ENCODE results near the gene CLCN6. TPM values are rescaled to one million over a fixed set of nuclear protein-coding genes. Genes with fewer than 3 reads are reported as not detected.

CLCN6 gene
- total and polyA plus RNA-seq, 2 of the 8 experiments (the other 6 are each of a cell fraction or from before 2014, with no cell fraction given): 15.7 to 26.0 TPM

GRCh38 chr1:11790880-11791715 is 14.9 kb upstream of the CLCN6 start (continued):
- TF ChIP-seq, protein P1, sequence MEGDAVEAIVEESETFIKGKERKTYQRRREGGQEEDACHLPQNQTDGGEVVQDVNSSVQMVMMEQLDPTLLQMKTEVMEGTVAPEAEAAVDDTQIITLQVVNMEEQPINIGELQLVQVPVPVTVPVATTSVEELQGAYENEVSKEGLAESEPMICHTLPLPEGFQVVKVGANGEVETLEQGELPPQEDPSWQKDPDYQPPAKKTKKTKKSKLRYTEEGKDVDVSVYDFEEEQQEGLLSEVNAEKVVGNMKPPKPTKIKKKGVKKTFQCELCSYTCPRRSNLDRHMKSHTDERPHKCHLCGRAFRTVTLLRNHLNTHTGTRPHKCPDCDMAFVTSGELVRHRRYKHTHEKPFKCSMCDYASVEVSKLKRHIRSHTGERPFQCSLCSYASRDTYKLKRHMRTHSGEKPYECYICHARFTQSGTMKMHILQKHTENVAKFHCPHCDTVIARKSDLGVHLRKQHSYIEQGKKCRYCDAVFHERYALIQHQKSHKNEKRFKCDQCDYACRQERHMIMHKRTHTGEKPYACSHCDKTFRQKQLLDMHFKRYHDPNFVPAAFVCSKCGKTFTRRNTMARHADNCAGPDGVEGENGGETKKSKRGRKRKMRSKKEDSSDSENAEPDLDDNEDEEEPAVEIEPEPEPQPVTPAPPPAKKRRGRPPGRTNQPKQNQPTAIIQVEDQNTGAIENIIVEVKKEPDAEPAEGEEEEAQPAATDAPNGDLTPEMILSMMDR (IDR thresholded peaks at IDR 0.05; ENCODE audit: control extremely low read depth in 1 of 3, insufficient read depth in 1 of 3, low read depth in 1 of 3, low read length in 3 of 3): no peak
- TF ChIP-seq SP4 (IDR thresholded peaks at IDR 0.05; ENCODE audit: low read length) (no peak), POLR2A (IDR thresholded peaks at IDR 0.05; ENCODE audit: control extremely low read depth in 1 of 2, low read depth in 2 of 2, low read length in 2 of 2) (no peak), CEBPB (IDR thresholded peaks at IDR 0.05; ENCODE audit: low read depth, low read length) (no peak), USF2 (IDR thresholded peaks at IDR 0.05; ENCODE audit: low read length) (no peak), SUZ12 (IDR thresholded peaks at IDR 0.05; ENCODE audit: low read length) (no peak), SP1 (IDR thresholded peaks at IDR 0.05; ENCODE audit: low read depth, low read length) (no peak), TBP (IDR thresholded peaks at IDR 0.05; ENCODE audit: low read depth, low read length) (no peak), SRF (IDR thresholded peaks at IDR 0.05; ENCODE audit: low read depth, low read length) (no peak), GTF2F1 (IDR thresholded peaks at IDR 0.05; ENCODE audit: borderline replicate concordance, low read depth, low read length) (no peak)
